WTC11 (cell line): ENCODE data around the gene GBF1.
"Not testable (repeated sequence)": the region's sequence is repeated elsewhere in the genome, so short reads cannot be mapped to it uniquely, and the experiment has no call there.

Experiments used
- CBFB ChIP-seq: sonication (generic); formaldehyde crosslinking; IDR thresholded peaks from 2 replicates; pipeline ENCODE4 v1.8.1; 2022; ENCODE audit warnings: mild to moderate bottlenecking, low read depth, missing genetic modification reagents
- CREM ChIP-seq: sonication (generic); formaldehyde crosslinking; IDR thresholded peaks from 2 replicates; pipeline ENCODE4 v1.8.1; 2022; ENCODE audit warnings: mild to moderate bottlenecking, missing genetic modification reagents, moderate library complexity
- ZNF232 ChIP-seq: sonication (generic); formaldehyde crosslinking; IDR thresholded peaks from 2 replicates; pipeline ENCODE4 v1.8.0; 2022; ENCODE audit warnings: mild to moderate bottlenecking, missing genetic modification reagents
- TF ChIP-seq, protein P1 (sequence below): fragments of 200-600 bp; IDR thresholded peaks from 2 replicates; pipeline ENCODE4 v1.8.0; 2022; ENCODE audit warnings: antibody characterized with exemption
- TF ChIP-seq, protein P2 (sequence below): fragments of 250-450 bp; sonication (Bioruptor Pico); IDR thresholded peaks from 2 replicates; pipeline ENCODE4 v2.1.2; 2022; ENCODE audit warnings: mild to moderate bottlenecking, moderate library complexity
- TF ChIP-seq, protein P3 (sequence below): sonication (generic); formaldehyde crosslinking; IDR thresholded peaks from 2 replicates; pipeline ENCODE4 v1.8.0; 2023; ENCODE audit warnings: missing genetic modification reagents
- TF ChIP-seq, protein P4 (sequence below): sonication (generic); formaldehyde crosslinking; IDR thresholded peaks from 2 replicates; pipeline ENCODE4 v1.8.1; 2022; ENCODE audit warnings: missing genetic modification reagents, borderline replicate concordance
- TF ChIP-seq, protein P5 (sequence below): sonication (generic); formaldehyde crosslinking; IDR thresholded peaks from 2 replicates; pipeline ENCODE4 v1.8.0; 2022; ENCODE audit warnings: mild to moderate bottlenecking, missing genetic modification reagents
- TF ChIP-seq, protein P6 (sequence below): sonication (generic); formaldehyde crosslinking; IDR thresholded peaks from 2 replicates; pipeline ENCODE4 v1.8.1; 2022; ENCODE audit warnings: mild to moderate bottlenecking, moderate library complexity, missing genetic modification reagents

DNA sequence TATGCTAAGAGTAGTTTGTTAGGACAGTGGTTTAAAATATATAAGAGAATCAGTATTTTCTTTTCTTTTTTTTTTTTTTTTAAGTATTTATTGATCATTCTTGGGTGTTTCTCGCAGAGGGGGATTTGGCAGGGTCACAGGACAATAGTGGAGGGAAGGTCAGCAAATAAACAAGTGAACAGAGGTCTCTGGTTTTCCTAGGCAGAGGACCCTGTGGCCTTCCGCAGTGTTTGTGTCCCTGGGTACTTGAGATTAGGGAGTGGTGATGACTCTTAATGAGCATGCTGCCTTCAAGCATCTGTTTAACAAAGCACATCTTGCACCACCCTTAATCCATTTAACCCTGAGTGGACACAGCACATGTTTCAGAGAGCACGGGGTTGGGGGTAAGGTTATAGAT is 55.6 kb downstream of the GBF1 start:
- TF ChIP-seq, protein P1, sequence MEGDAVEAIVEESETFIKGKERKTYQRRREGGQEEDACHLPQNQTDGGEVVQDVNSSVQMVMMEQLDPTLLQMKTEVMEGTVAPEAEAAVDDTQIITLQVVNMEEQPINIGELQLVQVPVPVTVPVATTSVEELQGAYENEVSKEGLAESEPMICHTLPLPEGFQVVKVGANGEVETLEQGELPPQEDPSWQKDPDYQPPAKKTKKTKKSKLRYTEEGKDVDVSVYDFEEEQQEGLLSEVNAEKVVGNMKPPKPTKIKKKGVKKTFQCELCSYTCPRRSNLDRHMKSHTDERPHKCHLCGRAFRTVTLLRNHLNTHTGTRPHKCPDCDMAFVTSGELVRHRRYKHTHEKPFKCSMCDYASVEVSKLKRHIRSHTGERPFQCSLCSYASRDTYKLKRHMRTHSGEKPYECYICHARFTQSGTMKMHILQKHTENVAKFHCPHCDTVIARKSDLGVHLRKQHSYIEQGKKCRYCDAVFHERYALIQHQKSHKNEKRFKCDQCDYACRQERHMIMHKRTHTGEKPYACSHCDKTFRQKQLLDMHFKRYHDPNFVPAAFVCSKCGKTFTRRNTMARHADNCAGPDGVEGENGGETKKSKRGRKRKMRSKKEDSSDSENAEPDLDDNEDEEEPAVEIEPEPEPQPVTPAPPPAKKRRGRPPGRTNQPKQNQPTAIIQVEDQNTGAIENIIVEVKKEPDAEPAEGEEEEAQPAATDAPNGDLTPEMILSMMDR, result not testable (repeated sequence)
- TF ChIP-seq, protein P2, sequence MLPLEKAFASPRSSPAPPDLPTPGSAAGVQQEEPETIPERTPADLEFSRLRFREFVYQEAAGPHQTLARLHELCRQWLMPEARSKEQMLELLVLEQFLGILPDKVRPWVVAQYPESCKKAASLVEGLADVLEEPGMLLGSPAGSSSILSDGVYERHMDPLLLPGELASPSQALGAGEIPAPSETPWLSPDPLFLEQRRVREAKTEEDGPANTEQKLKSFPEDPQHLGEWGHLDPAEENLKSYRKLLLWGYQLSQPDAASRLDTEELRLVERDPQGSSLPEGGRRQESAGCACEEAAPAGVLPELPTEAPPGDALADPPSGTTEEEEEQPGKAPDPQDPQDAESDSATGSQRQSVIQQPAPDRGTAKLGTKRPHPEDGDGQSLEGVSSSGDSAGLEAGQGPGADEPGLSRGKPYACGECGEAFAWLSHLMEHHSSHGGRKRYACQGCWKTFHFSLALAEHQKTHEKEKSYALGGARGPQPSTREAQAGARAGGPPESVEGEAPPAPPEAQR (CRISPR knock-in tag), result not testable (repeated sequence)
- TF ChIP-seq, protein P3, sequence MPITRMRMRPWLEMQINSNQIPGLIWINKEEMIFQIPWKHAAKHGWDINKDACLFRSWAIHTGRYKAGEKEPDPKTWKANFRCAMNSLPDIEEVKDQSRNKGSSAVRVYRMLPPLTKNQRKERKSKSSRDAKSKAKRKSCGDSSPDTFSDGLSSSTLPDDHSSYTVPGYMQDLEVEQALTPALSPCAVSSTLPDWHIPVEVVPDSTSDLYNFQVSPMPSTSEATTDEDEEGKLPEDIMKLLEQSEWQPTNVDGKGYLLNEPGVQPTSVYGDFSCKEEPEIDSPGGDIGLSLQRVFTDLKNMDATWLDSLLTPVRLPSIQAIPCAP (CRISPR knock-in tag), result not testable (repeated sequence)
- TF ChIP-seq, protein P4, sequence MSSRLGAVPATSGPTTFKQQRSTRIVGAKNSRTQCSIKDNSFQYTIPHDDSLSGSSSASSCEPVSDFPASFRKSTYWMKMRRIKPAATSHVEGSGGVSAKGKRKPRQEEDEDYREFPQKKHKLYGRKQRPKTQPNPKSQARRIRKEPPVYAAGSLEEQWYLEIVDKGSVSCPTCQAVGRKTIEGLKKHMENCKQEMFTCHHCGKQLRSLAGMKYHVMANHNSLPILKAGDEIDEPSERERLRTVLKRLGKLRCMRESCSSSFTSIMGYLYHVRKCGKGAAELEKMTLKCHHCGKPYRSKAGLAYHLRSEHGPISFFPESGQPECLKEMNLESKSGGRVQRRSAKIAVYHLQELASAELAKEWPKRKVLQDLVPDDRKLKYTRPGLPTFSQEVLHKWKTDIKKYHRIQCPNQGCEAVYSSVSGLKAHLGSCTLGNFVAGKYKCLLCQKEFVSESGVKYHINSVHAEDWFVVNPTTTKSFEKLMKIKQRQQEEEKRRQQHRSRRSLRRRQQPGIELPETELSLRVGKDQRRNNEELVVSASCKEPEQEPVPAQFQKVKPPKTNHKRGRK, result not testable (repeated sequence)
- not testable (repeated sequence) for TF ChIP-seq CBFB, ZNF232, CREM (CRISPR knock-in tag)
- TF ChIP-seq, protein P5, sequence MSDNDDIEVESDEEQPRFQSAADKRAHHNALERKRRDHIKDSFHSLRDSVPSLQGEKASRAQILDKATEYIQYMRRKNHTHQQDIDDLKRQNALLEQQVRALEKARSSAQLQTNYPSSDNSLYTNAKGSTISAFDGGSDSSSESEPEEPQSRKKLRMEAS (CRISPR knock-in tag), result not testable (repeated sequence)
- TF ChIP-seq, protein P6, sequence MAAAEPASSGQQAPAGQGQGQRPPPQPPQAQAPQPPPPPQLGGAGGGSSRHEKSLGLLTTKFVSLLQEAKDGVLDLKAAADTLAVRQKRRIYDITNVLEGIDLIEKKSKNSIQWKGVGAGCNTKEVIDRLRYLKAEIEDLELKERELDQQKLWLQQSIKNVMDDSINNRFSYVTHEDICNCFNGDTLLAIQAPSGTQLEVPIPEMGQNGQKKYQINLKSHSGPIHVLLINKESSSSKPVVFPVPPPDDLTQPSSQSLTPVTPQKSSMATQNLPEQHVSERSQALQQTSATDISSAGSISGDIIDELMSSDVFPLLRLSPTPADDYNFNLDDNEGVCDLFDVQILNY (CRISPR knock-in tag), result not testable (repeated sequence)
